Esophagus squamous epithelium (tissue), 4 donors: Measurements from ENCODE around the gene PCDHA8.

ENCODE experiments used
- POLR2A ChIP-seq, 4 donors: fragments of 450-650 bp; IDR thresholded peaks; one replicate each; pipeline ENCODE4 v1.6.1; 2017; ENCODE audit warnings: antibody characterized with exemption in 4 of 4, mild to moderate bottlenecking in 4 of 4, moderate library complexity in 3 of 4
- TF ChIP-seq, protein P1 (sequence below), 6 experiments: fragments of 450-650 bp in 4 of 6; fragments of 200-600 bp in 2 of 6; sonication (generic) in 2 of 6; IDR thresholded peaks; one replicate each; pipeline ENCODE4 v1.5.1; 2016 to 2019; ENCODE audit warnings: antibody characterized with exemption in 6 of 6, mild to moderate bottlenecking in 4 of 6, moderate library complexity in 4 of 6

DNA sequence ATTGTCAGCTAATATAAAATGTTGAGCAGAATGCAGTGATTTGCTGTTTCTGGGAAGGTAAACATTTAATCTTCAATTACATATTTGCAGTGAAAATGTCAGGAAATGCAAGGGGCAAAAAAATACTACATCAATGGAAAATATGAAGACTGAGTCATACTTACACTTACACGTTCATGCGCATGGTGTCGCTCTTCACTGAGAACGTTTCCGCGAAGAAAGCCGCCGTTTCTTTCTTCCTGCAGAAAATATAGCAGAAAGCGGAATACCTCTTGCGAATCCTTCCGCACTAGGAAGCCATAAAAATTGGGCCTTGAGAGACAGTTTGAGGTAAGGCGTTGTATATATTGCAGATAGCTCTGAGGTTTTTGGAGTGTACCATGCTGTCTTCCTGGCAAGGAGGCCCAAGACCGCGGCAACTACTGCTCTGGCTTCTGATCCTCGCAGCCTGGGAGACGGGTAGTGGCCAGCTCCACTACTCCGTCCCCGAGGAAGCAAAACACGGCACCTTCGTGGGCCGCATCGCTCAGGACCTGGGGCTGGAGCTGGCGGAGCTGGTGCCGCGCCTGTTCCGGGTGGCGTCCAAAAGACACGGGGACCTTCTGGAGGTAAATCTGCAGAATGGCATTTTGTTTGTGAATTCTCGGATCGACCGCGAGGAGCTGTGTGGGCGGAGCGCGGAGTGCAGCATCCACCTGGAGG is 41.1 kb downstream of the PCDHA8 start, which contains the start of gene PCDHA13:
- TF ChIP-seq POLR2A (IDR thresholded peaks at IDR 0.05): no peak
- TF ChIP-seq, protein P1, sequence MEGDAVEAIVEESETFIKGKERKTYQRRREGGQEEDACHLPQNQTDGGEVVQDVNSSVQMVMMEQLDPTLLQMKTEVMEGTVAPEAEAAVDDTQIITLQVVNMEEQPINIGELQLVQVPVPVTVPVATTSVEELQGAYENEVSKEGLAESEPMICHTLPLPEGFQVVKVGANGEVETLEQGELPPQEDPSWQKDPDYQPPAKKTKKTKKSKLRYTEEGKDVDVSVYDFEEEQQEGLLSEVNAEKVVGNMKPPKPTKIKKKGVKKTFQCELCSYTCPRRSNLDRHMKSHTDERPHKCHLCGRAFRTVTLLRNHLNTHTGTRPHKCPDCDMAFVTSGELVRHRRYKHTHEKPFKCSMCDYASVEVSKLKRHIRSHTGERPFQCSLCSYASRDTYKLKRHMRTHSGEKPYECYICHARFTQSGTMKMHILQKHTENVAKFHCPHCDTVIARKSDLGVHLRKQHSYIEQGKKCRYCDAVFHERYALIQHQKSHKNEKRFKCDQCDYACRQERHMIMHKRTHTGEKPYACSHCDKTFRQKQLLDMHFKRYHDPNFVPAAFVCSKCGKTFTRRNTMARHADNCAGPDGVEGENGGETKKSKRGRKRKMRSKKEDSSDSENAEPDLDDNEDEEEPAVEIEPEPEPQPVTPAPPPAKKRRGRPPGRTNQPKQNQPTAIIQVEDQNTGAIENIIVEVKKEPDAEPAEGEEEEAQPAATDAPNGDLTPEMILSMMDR (IDR thresholded peaks at IDR 0.05): no peak
